IMR-90 (cell line): ENCODE measurements around the gene GBA2. TPM values are rescaled to one million over a fixed set of nuclear protein-coding genes. Genes with fewer than 3 reads are reported as not detected.
A peak's percentile ranks its signal among the peaks of the same experiment; 100 is the strongest.

ENCODE experiments used
- ATAC-seq: fragments of 200-7000 bp; cut with Tn5 transposase; 2 replicates; pipeline ENCODE4 v1.9.1; 2020; ENCODE audit warnings: low read depth, mild to moderate bottlenecking, moderate library complexity
- BruUV-seq: library from RNA; stranded (reverse); fragments of 400-500 nt; replicated peaks from 2 replicates; lab custom pipeline; 2021; lab: Mats Ljungman, UMichigan
- CTCF ChIA-PET: fragments of 300-600 bp; formaldehyde crosslinking; extraction: SDS; loops from one replicate; lab custom pipeline; 2021; ENCODE audit warnings: antibody characterized with exemption; lab: Yijun Ruan, JAX
- POLR2A ChIA-PET: fragments of 300-600 bp; sonication (Branson Sonifier 250); formaldehyde crosslinking; loops from one replicate; lab custom pipeline; 2022; ENCODE audit warnings: antibody characterized with exemption; ENCODE audit not compliant: unreplicated experiment; lab: Charles Lee
- DNase-seq: peaks from one replicate; pipeline ENCODE4 v3.0.0; 2013
- H2AFZ ChIP-seq: replicated peaks from 2 replicates; pipeline ENCODE3; 2013; ENCODE audit warnings: low read length, mild to moderate bottlenecking; ENCODE audit not compliant: poor library complexity
- H2AK5ac ChIP-seq: 2 replicates; pipeline ENCODE4 v1.6.1; 2013; ENCODE audit warnings: low read depth, low read length, inconsistent platforms
- H2AK9ac ChIP-seq: replicated peaks from 2 replicates; pipeline ENCODE3; 2013; ENCODE audit warnings: mild to moderate bottlenecking, low read depth, low read length, moderate library complexity; ENCODE audit not compliant: poor library complexity
- H2BK120ac ChIP-seq: 2 replicates; pipeline ENCODE4 v1.6.1; 2013; ENCODE audit warnings: low read depth, low read length, inconsistent platforms
- H2BK15ac ChIP-seq: 3 replicates; pipeline ENCODE4 v1.6.1; 2013; ENCODE audit warnings: low read depth, low read length, inconsistent platforms
- H2BK20ac ChIP-seq: 2 replicates; pipeline ENCODE4 v1.6.1; 2013; ENCODE audit warnings: low read depth, mild to moderate bottlenecking, inconsistent platforms, low read length, moderate library complexity
- H2BK5ac ChIP-seq: 2 replicates; pipeline ENCODE4 v1.6.1; 2013; ENCODE audit warnings: mild to moderate bottlenecking, low read depth, low read length, inconsistent platforms; ENCODE audit not compliant: poor library complexity, severe bottlenecking
- H3K14ac ChIP-seq: replicated peaks from 2 replicates; pipeline ENCODE4 v1.6.1; 2013; ENCODE audit warnings: low read depth, low read length, inconsistent platforms
- H3K18ac ChIP-seq: 2 replicates; pipeline ENCODE4 v1.6.1; 2013; ENCODE audit warnings: low read depth, low read length, control low read depth
- H3K23ac ChIP-seq: 2 replicates; pipeline ENCODE4 v1.6.1; 2013; ENCODE audit warnings: low read depth, low read length, inconsistent platforms
- H3K27ac ChIP-seq: 2 replicates; pipeline ENCODE4 v1.5.1; 2013; ENCODE audit warnings: mild to moderate bottlenecking, control low read depth, low read length; ENCODE audit not compliant: insufficient read depth
- H3K27me3 ChIP-seq: 2 replicates; pipeline ENCODE4 v1.6.1; 2013; ENCODE audit warnings: low read length; ENCODE audit not compliant: control insufficient read depth, insufficient read depth
- H3K36me3 ChIP-seq: 2 replicates; pipeline ENCODE4 v1.6.1; 2013; ENCODE audit warnings: low read length, mixed read lengths; ENCODE audit not compliant: control insufficient read depth, insufficient read depth
- H3K4ac ChIP-seq: 2 replicates; pipeline ENCODE4 v1.6.1; 2013; ENCODE audit warnings: low read depth, low read length, inconsistent platforms
- H3K4me1 ChIP-seq: 2 replicates; pipeline ENCODE4 v1.6.1; 2013; ENCODE audit warnings: low read length, mixed read lengths; ENCODE audit not compliant: control insufficient read depth, insufficient read depth
- H3K4me2 ChIP-seq: 2 replicates; pipeline ENCODE4 v1.6.1; 2013; ENCODE audit warnings: low read depth, mild to moderate bottlenecking, control low read depth, low read length, moderate library complexity
- H3K4me3 ChIP-seq: 2 replicates; pipeline ENCODE4 v1.5.1; 2013; ENCODE audit warnings: low read depth, mild to moderate bottlenecking, control low read depth, low read length, moderate library complexity; ENCODE audit not compliant: insufficient read depth
- H3K56ac ChIP-seq: 2 replicates; pipeline ENCODE4 v1.6.1; 2013; ENCODE audit warnings: low read length, inconsistent platforms; ENCODE audit not compliant: insufficient read depth; ENCODE audit errors: extremely low read depth
- H3K79me1 ChIP-seq, 2 experiments: 2 replicates each; pipeline ENCODE4 v1.6.1; 2013; ENCODE audit warnings: low read length in 2 of 2, inconsistent platforms in 1 of 2, low read depth in 1 of 2
- H3K9ac ChIP-seq: 2 replicates; pipeline ENCODE4 v1.6.1; 2013; ENCODE audit warnings: low read depth, low read length, control low read depth
- H3K9me1 ChIP-seq: 2 replicates; pipeline ENCODE4 v1.6.1; 2013; ENCODE audit warnings: low read length, inconsistent platforms; ENCODE audit not compliant: insufficient read depth
- H3K9me3 ChIP-seq: 2 replicates; pipeline ENCODE4 v1.6.1; 2013; ENCODE audit warnings: low read length; ENCODE audit not compliant: control insufficient read depth, insufficient read depth
- H4K20me1 ChIP-seq: 2 replicates; pipeline ENCODE4 v1.6.1; 2013; ENCODE audit warnings: low read length, inconsistent platforms; ENCODE audit not compliant: insufficient read depth
- H4K5ac ChIP-seq: 2 replicates; pipeline ENCODE4 v1.6.1; 2013; ENCODE audit warnings: mild to moderate bottlenecking, low read depth, low read length, control low read depth
- H4K8ac ChIP-seq, 2 experiments: 2 replicates each; pipeline ENCODE4 v1.6.1; 2013; ENCODE audit warnings: low read depth in 2 of 2, low read length in 2 of 2, control low read depth in 1 of 2, inconsistent platforms in 1 of 2
- H4K91ac ChIP-seq: 2 replicates; pipeline ENCODE4 v1.6.1; 2013; ENCODE audit warnings: low read depth, low read length, inconsistent platforms; ENCODE audit not compliant: insufficient read depth
- CEBPB ChIP-seq: IDR thresholded peaks from 2 replicates; pipeline ENCODE4 v1.6.1; 2012; ENCODE audit warnings: low read depth, low read length, improper control_type of control experiment
- FOS ChIP-seq: fragments of 150-350 bp; IDR thresholded peaks from 2 replicates; pipeline ENCODE4 v1.6.1; 2016; ENCODE audit warnings: low read depth, low read length
- MAFK ChIP-seq: IDR thresholded peaks from 2 replicates; pipeline ENCODE4 v1.6.1; 2012; ENCODE audit warnings: low read depth, low read length, improper control_type of control experiment
- MAZ ChIP-seq: IDR thresholded peaks from 2 replicates; pipeline ENCODE4 v1.6.1; 2012; ENCODE audit warnings: low read depth, mild to moderate bottlenecking, low read length, improper control_type of control experiment, moderate library complexity, borderline replicate concordance
- MXI1 ChIP-seq: IDR thresholded peaks from 2 replicates; pipeline ENCODE4 v1.6.1; 2012; ENCODE audit warnings: low read depth, mild to moderate bottlenecking, low read length, moderate library complexity, borderline replicate concordance
- WGBS, 2 experiments: methylation state at CpG; one replicate each; pipeline versions ENCODE4 v1.1.5 to v1.1.7; 2013; ENCODE audit warnings: missing lambda C conversion rate in 2 of 2; ENCODE audit not compliant: insufficient read length in 1 of 2; ENCODE audit errors: extremely low coverage in 2 of 2; 5-methylcytosine and 5-hydroxymethylcytosine counted together
- dilution Hi-C: fragments of 300-500 bp; cut with HindIII; formaldehyde crosslinking; loops from one replicate; pipeline ENCODE4 v1.14.3; 2018; ENCODE audit warnings: low sequenced_read_pairs; ENCODE audit not compliant: unreplicated experiment
- in situ Hi-C: fragments of 300-500 bp; cut with MboI; formaldehyde crosslinking; loops from 3 replicates; pipeline ENCODE4 v1.14.3; 2019; ENCODE audit warnings: low sequenced_read_pairs, inconsistent platforms, mixed read lengths
- intact Hi-C: fragments of 100-400 bp; cut with micrococcal nuclease; formaldehyde crosslinking; loops from 2 replicates; pipeline ENCODE4 v1.10.0; 2022
- polyA plus RNA-seq, 3 experiments: library from polyadenylated mRNA; depleted of rRNA; stranded (reverse); fragments of >200 nt; gene quantifications; 2 replicates each; pipeline ENCODE4 v1.2.3, GENCODE V29; 2012; ENCODE audit warnings: low replicate concordance in 1 of 3
- total RNA-seq: library from RNA; depleted of rRNA; stranded (reverse); fragments of >200 nt; gene quantifications from 2 replicates; pipeline ENCODE4 v1.2.3, GENCODE V29; 2012
- TF ChIP-seq, protein P1 (sequence below): fragments of 150-350 bp; IDR thresholded peaks from 2 replicates; pipeline ENCODE4 v1.6.1; 2017; ENCODE audit warnings: mild to moderate bottlenecking, antibody characterized with exemption, low read length, low read depth

GBA2 gene
- total and polyA plus RNA-seq, 2 of the 4 experiments (the other 2 are of a cell fraction) = 18.1 to 38.2 TPM

DNA sequence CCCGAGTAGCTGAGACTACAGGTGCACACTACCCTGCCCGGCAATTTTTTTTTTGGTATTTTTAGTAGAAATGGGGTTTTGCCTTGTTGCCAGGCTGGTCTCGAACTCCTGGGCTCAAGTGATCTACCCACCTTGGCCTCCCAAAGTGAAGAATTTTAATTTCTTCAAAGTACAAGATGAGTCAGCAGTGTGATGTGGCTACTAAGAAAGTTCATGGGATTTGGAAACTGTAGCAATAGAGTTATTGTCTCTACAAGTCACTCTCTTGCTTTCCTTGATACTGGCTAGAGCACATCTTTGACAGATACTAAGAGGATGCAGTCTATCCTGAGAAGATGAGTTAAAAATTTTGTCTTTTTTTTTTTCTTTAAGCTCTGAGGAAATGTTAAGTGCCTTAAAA is 14.9 kb downstream of the GBA2 start:
- Histone ChIP-seq H3K9ac (no peak overlapping the region), H3K27ac (no peak overlapping the region), H3K4me3 (no peak overlapping the region), H2BK5ac (no peak overlapping the region), H4K8ac (no peak overlapping the region), H2AK9ac (no peak overlapping the region), H3K79me1 (peaks cover 19 to 78% of the 10 kb centered on the region in 2 experiments), H3K14ac (no peak overlapping the region), H2BK15ac (no peak overlapping the region), H2AFZ (no peak overlapping the region), H2AK5ac (no peak overlapping the region), H3K4me2 (no peak overlapping the region), H4K91ac (no peak overlapping the region), H2BK120ac (no peak overlapping the region), H2BK20ac (no peak overlapping the region), H3K27me3 (no peaks in the 10 kb centered on the region), H3K23ac (no peak overlapping the region), H3K9me3 (no peaks in the 10 kb centered on the region), H3K56ac (no peak overlapping the region), H3K4me1 (peaks cover 8% of the 10 kb centered on the region), H4K5ac (no peak overlapping the region), H3K36me3 (peaks cover 35% of the 10 kb centered on the region), H3K4ac (no peak overlapping the region), H3K18ac (no peak overlapping the region), H3K9me1 (peaks cover 3% of the 10 kb centered on the region; the same call in 1 of the 2 replicates), H4K20me1 (peaks cover 32% of the 10 kb centered on the region)
- intact Hi-C loops = no loop called here
- no CpG with 5 or more reads among the region's 3 CpGs for WGBS, 2 experiments
- DNase-seq (peak; percentile 31), ATAC-seq (no peak)
- TF ChIP-seq MAZ (no peak), MXI1 (no peak), CEBPB (no peak), MAFK (peak; percentile 2; the same call in 1 of the 2 replicates), FOS (no peak)
- TF ChIP-seq, protein P1, sequence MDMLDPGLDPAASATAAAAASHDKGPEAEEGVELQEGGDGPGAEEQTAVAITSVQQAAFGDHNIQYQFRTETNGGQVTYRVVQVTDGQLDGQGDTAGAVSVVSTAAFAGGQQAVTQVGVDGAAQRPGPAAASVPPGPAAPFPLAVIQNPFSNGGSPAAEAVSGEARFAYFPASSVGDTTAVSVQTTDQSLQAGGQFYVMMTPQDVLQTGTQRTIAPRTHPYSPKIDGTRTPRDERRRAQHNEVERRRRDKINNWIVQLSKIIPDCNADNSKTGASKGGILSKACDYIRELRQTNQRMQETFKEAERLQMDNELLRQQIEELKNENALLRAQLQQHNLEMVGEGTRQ = no peak
- no TSS peak for BruUV-seq
- POLR2A ChIA-PET = no interaction called here
- dilution Hi-C loops = no loop called here
- in situ Hi-C loops = no loop called here
- CTCF ChIA-PET = interaction anchor here (0.6 to 1.2 kb wide), 4 partner anchors 13 to 719 kb away, joined by 3 to 4 read pairs (median 4); no protein-coding TSS in a partner anchor
